ENCODE results near the gene FAM98C. TPM values are rescaled to one million over a fixed set of nuclear protein-coding genes. Genes with fewer than 3 reads are reported as not detected.
A peak's percentile ranks its signal among the peaks of the same experiment; 100 is the strongest.

Gene FAM98C
- polyA plus RNA-seq (2011; rRNA removed) (9.9 and 12.2 TPM in 2 replicates), polyA minus RNA-seq (2011; rRNA and poly(A)+ RNA removed) (4.9 and 7.1 TPM in 2 replicates)

DNA sequence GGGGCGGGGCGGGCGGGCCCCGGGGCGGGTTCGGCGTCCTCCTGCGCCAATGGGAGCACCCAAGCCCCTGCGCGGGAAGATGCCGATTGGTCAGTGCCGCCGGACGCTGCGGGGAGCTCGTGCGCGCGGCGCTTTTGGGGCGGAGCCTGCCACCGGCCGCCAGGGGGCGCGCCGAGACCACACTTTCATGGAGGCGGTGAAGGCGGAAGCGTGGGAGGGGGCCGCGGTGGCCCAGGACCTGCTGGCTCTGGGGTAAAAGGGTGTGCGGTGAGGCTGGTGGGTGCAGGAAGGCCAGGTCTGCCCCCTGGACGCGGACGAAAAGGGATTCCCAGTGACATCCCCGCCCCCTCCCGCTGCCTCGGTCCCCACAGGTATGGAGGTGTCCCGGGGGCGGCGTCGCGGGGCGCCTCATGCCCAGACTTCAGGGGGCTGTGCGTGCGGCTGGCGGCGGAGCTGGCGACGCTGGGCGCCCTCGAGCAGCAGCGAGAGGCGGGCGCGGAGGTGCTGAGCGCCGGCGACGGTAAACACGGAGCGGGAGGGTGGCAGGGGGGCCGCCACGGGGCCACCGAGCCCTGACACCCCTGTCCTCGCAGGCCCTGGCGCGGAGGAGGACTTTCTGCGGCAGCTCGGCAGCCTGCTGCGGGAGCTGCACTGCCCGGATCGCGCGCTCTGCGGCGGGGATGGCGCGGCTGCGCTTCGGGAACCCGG is at the start of gene FAM98C:
Gene FAM98C (plus strand): TSS at position 127 of the 708 bp plus-strand sequence. CDS start 61 bp downstream, at position 188.
- ChIA-PET POLR2A (interaction anchor here (0.6 to 1.0 kb wide), 5 partner anchors 15 to 426 kb away, joined by 3 to 8 read pairs (median 4); partner anchors contain the start of genes EIF3K and GGN), CTCF (interaction anchor here (0.5 to 3.8 kb wide), 49 partner anchors 10 to 619 kb away, joined by 3 to 47 read pairs (median 4); partner anchors contain the start of genes ACTN4, EIF3K, GGN and HNRNPL)
- Histone ChIP-seq H3K27me3 (ENCODE audit: control insufficient read depth, insufficient read depth, low read length) (no peaks in the 10 kb centered on the region), H3K4me3 (ENCODE audit: low read depth, low read length) (peak within 1 kb of the TSS; percentile 88), H3K36me3 (ENCODE audit: control insufficient read depth, insufficient read depth, low read length) (peaks cover 5% of the 10 kb centered on the region; the same call in 1 of the 2 replicates)
- TF ChIP-seq CTCF (IDR thresholded peaks at IDR 0.05; ENCODE audit: insufficient read depth, low read depth, low read length), result peak; percentile 74
- peak; percentile 65 for DNase-seq (ENCODE audit: low read depth)

DNA sequence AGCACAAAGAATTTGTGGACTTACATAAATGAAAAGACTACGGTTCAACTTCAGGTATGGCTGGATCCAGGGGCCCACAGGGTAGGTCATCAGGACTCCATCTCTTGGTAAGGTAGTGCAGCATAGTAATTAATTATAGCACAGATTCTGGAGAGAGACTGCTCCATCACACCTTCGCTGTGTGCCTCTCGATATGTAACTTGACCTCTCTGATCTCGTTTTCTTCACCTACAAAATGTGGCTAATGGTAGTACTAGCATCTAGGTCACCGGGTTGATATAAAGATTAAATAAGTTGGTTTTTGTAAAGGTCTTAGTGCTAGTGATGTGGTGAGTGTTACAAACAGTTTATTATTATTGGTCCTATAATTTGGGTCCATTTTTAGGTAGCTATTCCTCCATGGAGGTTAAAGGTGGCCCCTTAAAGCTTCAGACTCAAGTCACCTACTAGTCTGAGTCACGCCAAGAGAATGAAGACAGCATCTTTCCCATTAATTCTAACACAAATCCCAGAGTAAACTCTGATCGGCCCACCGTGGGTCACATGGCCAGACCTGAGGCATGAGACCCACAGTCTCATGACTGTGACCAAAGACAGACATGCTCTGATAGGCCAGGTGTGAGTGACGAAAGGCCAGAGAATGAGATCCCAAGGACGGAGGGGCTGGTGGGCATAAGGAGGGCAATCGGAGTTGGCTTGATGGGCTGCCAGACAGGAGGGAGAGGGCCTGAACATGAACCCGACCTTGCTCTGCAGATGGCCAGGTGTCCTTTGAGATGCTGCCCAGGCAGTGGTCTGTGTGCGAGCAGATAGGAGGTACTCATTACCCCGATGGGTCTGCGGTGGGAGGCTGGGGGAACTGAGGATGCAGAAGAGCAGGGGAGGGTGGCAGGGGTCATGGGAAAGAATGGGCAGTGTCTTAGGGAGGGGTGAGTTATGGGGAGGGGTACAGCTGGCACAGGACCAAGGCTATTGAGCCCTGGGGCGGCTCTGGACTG is 46.9 kb upstream of the FAM98C start:
- peaks cover 15% of the 10 kb centered on the region for H3K27me3 ChIP-seq (ENCODE audit: control insufficient read depth, insufficient read depth, low read length)

GRCh38 chr19:38358071-38358470 is 44.8 kb upstream of the FAM98C start:
- no peak for TF ChIP-seq CTCF (IDR thresholded peaks at IDR 0.05; ENCODE audit: insufficient read depth, low read depth, low read length)
- no peak overlapping the region for H3K4me3 ChIP-seq (ENCODE audit: low read depth, low read length)
- POLR2A ChIA-PET, result no interaction called here
- CTCF ChIA-PET, result interaction anchor here (0.7 to 1.4 kb wide), 3 partner anchors 25 to 30 kb away, joined by 3 read pairs; partner anchors contain the start of gene GGN
- no peak for DNase-seq (ENCODE audit: low read depth)
- no peaks in the 10 kb centered on the region for H3K36me3 ChIP-seq (ENCODE audit: control insufficient read depth, insufficient read depth, low read length)
- H3K27me3 ChIP-seq (ENCODE audit: control insufficient read depth, insufficient read depth, low read length), result peaks cover 15% of the 10 kb centered on the region

More for the DNA sequence above, 46.9 kb upstream of the FAM98C start:
- Histone ChIP-seq H3K36me3 (ENCODE audit: control insufficient read depth, insufficient read depth, low read length) (no peaks in the 10 kb centered on the region), H3K4me3 (ENCODE audit: low read depth, low read length) (no peak overlapping the region)
- ChIA-PET POLR2A (no interaction called here), CTCF (no interaction called here)
- DNase-seq (ENCODE audit: low read depth), result no peak
- TF ChIP-seq CTCF (IDR thresholded peaks at IDR 0.05; ENCODE audit: insufficient read depth, low read depth, low read length), result no peak

DNA sequence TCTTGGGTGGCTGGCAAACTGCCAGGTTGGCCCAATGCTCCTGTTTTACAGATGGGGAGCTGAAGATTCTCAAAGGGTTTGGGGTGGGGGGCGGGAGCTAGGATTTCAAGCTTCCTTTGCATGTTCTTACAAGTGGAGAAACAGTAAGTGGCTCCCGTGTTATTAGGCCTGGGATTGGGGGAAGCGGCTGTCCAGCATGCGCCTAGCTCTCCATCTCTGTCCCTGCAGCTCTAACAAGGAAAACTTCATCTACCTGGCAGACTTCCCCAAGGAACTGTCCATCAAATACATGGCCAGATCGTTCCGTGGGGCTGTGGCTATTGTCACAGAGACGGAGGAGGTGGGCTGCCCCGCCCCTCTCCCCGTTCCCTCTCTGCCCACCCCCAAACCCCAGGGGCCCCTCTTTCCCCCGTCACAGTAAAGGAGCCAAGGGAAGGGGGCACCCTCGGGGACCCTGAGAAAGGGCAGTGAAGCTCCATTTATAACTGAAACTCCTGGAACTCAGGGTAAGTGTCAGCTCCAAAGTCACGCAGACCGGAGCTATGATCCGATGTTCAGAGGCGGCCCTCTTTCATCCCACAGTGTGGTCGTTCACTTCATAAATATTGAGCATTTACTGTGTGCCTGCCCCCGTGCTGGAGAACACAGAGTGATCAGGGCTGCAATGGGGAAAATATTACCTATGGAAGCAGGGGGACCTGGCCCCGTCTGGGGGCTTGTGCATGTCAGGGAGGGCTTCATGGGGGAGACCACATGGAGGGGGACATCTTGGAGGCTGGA is 43.5 kb upstream of the FAM98C start:
- Histone ChIP-seq H3K27me3 (ENCODE audit: control insufficient read depth, insufficient read depth, low read length) (peaks cover 15% of the 10 kb centered on the region), H3K4me3 (ENCODE audit: low read depth, low read length) (no peak overlapping the region), H3K36me3 (ENCODE audit: control insufficient read depth, insufficient read depth, low read length) (no peaks in the 10 kb centered on the region)
- ChIA-PET POLR2A (no interaction called here), CTCF (interaction anchor here (1.4 kb wide), 1 partner anchor 24 kb away, joined by 3 read pairs; no protein-coding TSS in a partner anchor)
- DNase-seq (ENCODE audit: low read depth), result no peak
- no peak for TF ChIP-seq CTCF (IDR thresholded peaks at IDR 0.05; ENCODE audit: insufficient read depth, low read depth, low read length)
